HFF-Myc (cell line): ENCODE measurements around the gene LBH.

Experiments
- DNase-seq: peaks from one replicate; pipeline ENCODE4 v3.0.0-alpha.2; 2011; ENCODE audit warnings: low read depth; ENCODE audit errors: extremely low read depth
- H3K4me3 ChIP-seq: replicated peaks from 2 replicates; pipeline ENCODE4 v1.5.1; 2011; ENCODE audit warnings: low read depth, mild to moderate bottlenecking, control low read depth, low read length
- CTCF ChIP-seq: IDR thresholded peaks from 2 replicates; pipeline ENCODE4 v1.5.1; 2012; ENCODE audit warnings: mild to moderate bottlenecking, low read depth, low read length, control low read depth; ENCODE audit errors: missing control alignments

Gene LBH

GRCh38 chr2:30261695-30262211 lies 30.4 kb downstream of the LBH start:
- no peak for DNase-seq
- H3K4me3 ChIP-seq = no peak overlapping the region
- TF ChIP-seq CTCF = no peak

GRCh38 chr2:30262716-30263309 lies 31.5 kb downstream of the LBH start:
- H3K4me3 ChIP-seq = no peak overlapping the region
- no peak for TF ChIP-seq CTCF
- DNase-seq = no peak

GRCh38 chr2:30264274-30264673 lies 32.9 kb downstream of the LBH start:
- TF ChIP-seq CTCF = no peak
- no peak overlapping the region for H3K4me3 ChIP-seq
- no peak for DNase-seq

GRCh38 chr2:30265052-30266015 lies 34.0 kb downstream of the LBH start:
- no peak for TF ChIP-seq CTCF
- DNase-seq = no peak
- no peak overlapping the region for H3K4me3 ChIP-seq

- no peak for TF ChIP-seq CTCF
- DNase-seq = no peak
- H3K4me3 ChIP-seq = no peak overlapping the region
These were observed 34.8 kb downstream of the LBH start for GRCh38 chr2:30266051-30266621.

- H3K4me3 ChIP-seq = no peak overlapping the region
- no peak for DNase-seq
- no peak for TF ChIP-seq CTCF
These were observed 35.4 kb downstream of the LBH start for GRCh38 chr2:30266705-30267104.
